Thymus (tissue), 11 donors: ENCODE data around the gene LAMTOR1. TPM values are rescaled to one million over a fixed set of nuclear protein-coding genes. Genes with fewer than 3 reads are reported as not detected.

Experiments used
- DNase-seq, 9 donors: peaks; one replicate each; pipeline ENCODE4 v3.0.0-alpha.2; 2013; ENCODE audit warnings: low spot score in 9 of 9, low read depth in 6 of 9, missing footprints in 1 of 9
- H3K27ac ChIP-seq, 2 donors: one replicate each; pipeline ENCODE4 v1.5.1; 2013; ENCODE audit warnings: control low read depth in 1 of 2, low read depth in 1 of 2, low read length in 1 of 2, mild to moderate bottlenecking in 1 of 2, moderate library complexity in 1 of 2
- H3K27me3 ChIP-seq, 2 donors: one replicate each; pipeline ENCODE4 v1.5.1; 2013; ENCODE audit warnings: low read length in 1 of 2; ENCODE audit not compliant: control insufficient read depth in 2 of 2, insufficient read depth in 1 of 2
- H3K36me3 ChIP-seq, 2 donors: one replicate each; pipeline ENCODE4 v1.5.1; 2013; ENCODE audit warnings: low read length in 1 of 2, mild to moderate bottlenecking in 1 of 2, moderate library complexity in 1 of 2; ENCODE audit not compliant: control insufficient read depth in 2 of 2, insufficient read depth in 2 of 2
- H3K4me1 ChIP-seq, 2 donors: one replicate each; pipeline ENCODE4 v1.5.1; 2013; ENCODE audit warnings: low read length in 2 of 2; ENCODE audit not compliant: control insufficient read depth in 2 of 2, insufficient read depth in 2 of 2
- H3K4me3 ChIP-seq, 2 donors: one replicate each; pipeline ENCODE4 v1.5.1; 2013; ENCODE audit warnings: low read length in 2 of 2, control low read depth in 1 of 2, mild to moderate bottlenecking in 1 of 2
- H3K9me3 ChIP-seq, 2 donors: one replicate each; pipeline ENCODE4 v1.5.1; 2013; ENCODE audit warnings: low read length in 1 of 2, mild to moderate bottlenecking in 1 of 2; ENCODE audit not compliant: control insufficient read depth in 2 of 2, insufficient read depth in 1 of 2
- WGBS: extraction: QIAGEN DNeasy Blood & Tissue Kit; methylation state at CpG from one replicate; pipeline ENCODE4 v1.1.7; 2013; 5-methylcytosine and 5-hydroxymethylcytosine counted together
- polyA plus RNA-seq: library from polyadenylated mRNA; stranded (reverse); fragments of 200-250 nt; gene quantifications from one replicate; pipeline ENCODE4 v1.2.3, GENCODE V29; 2013
- total RNA-seq: library from RNA; stranded (reverse); fragments of 120-200 nt; gene quantifications from one replicate; pipeline ENCODE4 v1.2.4, GENCODE V29; 2013
- donor health status: healthy.

The LAMTOR1 gene
- total and polyA plus RNA-seq, 2 donors: 74.5 to 104 TPM

- peaks cover 15 to 35% of the 10 kb centered on the region in 2 donors for H3K4me1 ChIP-seq
- H3K9me3 ChIP-seq: no peaks in the 10 kb centered on the region
These were observed 4.4 kb downstream of the LAMTOR1 start for GRCh38 chr11:72098741-72099140.

GRCh38 chr11:72091292-72091691, 11.8 kb downstream of the LAMTOR1 start:
- Histone ChIP-seq H3K4me1 (peaks cover 0 to 10% of the 10 kb centered on the region in 2 donors), H3K27me3 (no peaks in the 10 kb centered on the region), H3K4me3 (no peak overlapping the region), H3K27ac (peak overlapping the region in 1 of 2 donors; percentile 29), H3K9me3 (no peaks in the 10 kb centered on the region), H3K36me3 (peaks cover 11 to 38% of the 10 kb centered on the region in 2 donors)
- DNase-seq: peak in 8 of 9 donors; percentile 46 to 88 (median 65)
- WGBS: 60% methylated on average over 4 of the region's 4 CpGs

More at GRCh38 chr11:72098741-72099140, 4.4 kb downstream of the LAMTOR1 start:
- Histone ChIP-seq H3K4me3 (no peak overlapping the region), H3K36me3 (peaks cover 40 to 54% of the 10 kb centered on the region in 2 donors), H3K27ac (no peak overlapping the region), H3K27me3 (no peaks in the 10 kb centered on the region)
- over 99% methylated on average over 3 of the region's 3 CpGs for WGBS
- no peak for DNase-seq

DNA sequence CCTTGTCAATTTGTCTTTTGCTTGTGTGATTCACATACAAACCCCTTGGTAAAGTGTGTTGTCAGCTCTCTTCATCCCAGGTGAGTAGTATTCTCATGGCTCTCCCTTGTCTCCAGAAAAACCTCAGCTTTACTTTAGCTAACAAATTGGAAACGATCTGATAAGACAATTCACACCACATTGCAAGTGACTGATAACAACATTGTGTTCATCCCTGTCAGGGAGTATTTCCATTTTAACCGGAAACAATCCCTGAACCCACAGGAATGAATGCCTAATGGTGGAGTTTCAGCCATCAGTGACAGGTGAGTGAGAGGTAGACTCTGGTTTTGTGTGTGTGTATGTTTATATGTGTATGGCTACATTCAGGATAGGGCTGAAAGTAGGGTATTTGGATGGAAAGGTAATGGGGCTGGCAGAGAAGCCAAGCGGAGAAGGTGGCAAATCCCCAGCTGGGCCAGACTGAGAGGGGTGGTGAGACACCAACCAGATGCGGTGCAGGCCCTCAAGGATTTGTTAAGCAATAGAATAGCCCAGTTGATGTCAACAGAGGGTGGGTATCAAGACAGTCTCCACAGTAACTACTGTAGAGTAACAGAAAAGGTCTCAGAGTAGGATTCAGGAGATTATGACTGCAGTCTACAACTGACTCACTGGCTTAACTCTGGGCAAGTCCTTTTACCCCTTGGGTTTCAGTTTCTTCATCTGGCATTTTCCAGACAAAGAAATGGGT, 14.9 kb downstream of the LAMTOR1 start:
- Histone ChIP-seq H3K27me3 (no peaks in the 10 kb centered on the region), H3K36me3 (peaks cover 0 to 27% of the 10 kb centered on the region in 2 donors), H3K9me3 (no peaks in the 10 kb centered on the region), H3K4me1 (peaks cover 0 to 10% of the 10 kb centered on the region in 2 donors), H3K27ac (no peak overlapping the region), H3K4me3 (no peak overlapping the region)
- 96% methylated on average over 4 of the region's 4 CpGs for WGBS
- no peak for DNase-seq

GRCh38 chr11:72085621-72086351, 17.3 kb downstream of the LAMTOR1 start:
- DNase-seq: no peak
- 98% methylated on average over 3 of the region's 3 CpGs for WGBS
- no peaks in the 10 kb centered on the region for H3K27me3 ChIP-seq
- H3K27ac ChIP-seq: no peak overlapping the region
- no peak overlapping the region for H3K4me3 ChIP-seq
- no peaks in the 10 kb centered on the region for H3K9me3 ChIP-seq
- peaks cover 0 to 23% of the 10 kb centered on the region in 2 donors for H3K36me3 ChIP-seq
- peaks cover 3 to 9% of the 10 kb centered on the region in 2 donors for H3K4me1 ChIP-seq

DNA sequence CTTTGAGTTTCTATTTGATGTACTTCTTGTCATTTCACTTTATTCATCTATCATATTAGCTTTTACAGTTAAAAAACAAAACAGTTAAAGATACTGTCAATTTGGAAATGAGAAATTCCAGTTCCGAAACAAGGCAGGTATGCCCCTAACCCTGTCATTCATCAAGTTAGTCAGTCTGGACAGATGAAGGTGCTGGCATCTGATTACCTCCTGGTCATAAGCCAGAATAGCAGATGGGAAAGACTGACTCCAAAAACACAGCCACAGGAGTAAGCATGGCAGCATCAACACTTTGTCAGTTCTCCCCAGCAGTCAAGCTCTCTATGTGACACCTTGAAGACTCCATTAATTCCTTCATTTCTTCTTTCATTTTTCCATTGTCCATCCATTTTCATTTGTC, 18.1 kb downstream of the LAMTOR1 start:
- H3K27ac ChIP-seq: no peak overlapping the region

DNA sequence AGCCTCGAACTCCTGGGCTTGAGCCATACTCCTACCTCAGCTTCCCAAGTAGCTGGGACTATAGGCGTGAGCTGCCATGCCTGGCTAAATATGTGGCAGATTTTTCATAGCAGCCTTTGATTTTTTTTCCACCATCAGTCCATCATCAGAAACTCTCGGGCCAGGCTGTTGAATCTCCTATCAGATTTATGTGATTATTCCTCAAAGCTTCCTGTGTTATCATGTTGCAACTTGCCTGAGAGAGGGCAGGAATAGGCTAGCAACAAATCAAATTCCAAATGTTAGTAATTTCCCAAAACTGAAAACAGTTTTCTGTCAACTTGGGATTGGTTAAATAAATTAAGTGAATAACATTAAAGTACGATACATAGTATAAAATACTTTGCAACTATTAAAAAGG, 19.0 kb downstream of the LAMTOR1 start:
- Histone ChIP-seq H3K4me1 (peaks cover 9 to 17% of the 10 kb centered on the region in 2 donors), H3K27me3 (no peaks in the 10 kb centered on the region), H3K4me3 (no peak overlapping the region), H3K27ac (no peak overlapping the region), H3K36me3 (peaks cover 0 to 13% of the 10 kb centered on the region in 2 donors), H3K9me3 (no peaks in the 10 kb centered on the region)
- 94% methylated on average over 4 of the region's 4 CpGs for WGBS
- DNase-seq: no peak

More for the DNA sequence above, 18.1 kb downstream of the LAMTOR1 start:
- H3K9me3 ChIP-seq: no peaks in the 10 kb centered on the region
- no peak overlapping the region for H3K4me3 ChIP-seq
- H3K36me3 ChIP-seq: peaks cover 0 to 19% of the 10 kb centered on the region in 2 donors
- H3K4me1 ChIP-seq: peaks cover 3 to 8% of the 10 kb centered on the region in 2 donors
- no peaks in the 10 kb centered on the region for H3K27me3 ChIP-seq
- WGBS: 98% methylated on average over 1 of the region's 1 CpG
- DNase-seq: no peak

GRCh38 chr11:72083414-72083813, 19.7 kb downstream of the LAMTOR1 start:
- Histone ChIP-seq H3K4me1 (peaks cover 10 to 23% of the 10 kb centered on the region in 2 donors), H3K27ac (peak overlapping the region in 1 of 2 donors; percentile 2), H3K27me3 (no peaks in the 10 kb centered on the region), H3K36me3 (peaks cover 0 to 9% of the 10 kb centered on the region in 2 donors), H3K9me3 (no peaks in the 10 kb centered on the region), H3K4me3 (no peak overlapping the region)
- WGBS: 96% methylated on average over 2 of the region's 2 CpGs
- no peak for DNase-seq

DNA sequence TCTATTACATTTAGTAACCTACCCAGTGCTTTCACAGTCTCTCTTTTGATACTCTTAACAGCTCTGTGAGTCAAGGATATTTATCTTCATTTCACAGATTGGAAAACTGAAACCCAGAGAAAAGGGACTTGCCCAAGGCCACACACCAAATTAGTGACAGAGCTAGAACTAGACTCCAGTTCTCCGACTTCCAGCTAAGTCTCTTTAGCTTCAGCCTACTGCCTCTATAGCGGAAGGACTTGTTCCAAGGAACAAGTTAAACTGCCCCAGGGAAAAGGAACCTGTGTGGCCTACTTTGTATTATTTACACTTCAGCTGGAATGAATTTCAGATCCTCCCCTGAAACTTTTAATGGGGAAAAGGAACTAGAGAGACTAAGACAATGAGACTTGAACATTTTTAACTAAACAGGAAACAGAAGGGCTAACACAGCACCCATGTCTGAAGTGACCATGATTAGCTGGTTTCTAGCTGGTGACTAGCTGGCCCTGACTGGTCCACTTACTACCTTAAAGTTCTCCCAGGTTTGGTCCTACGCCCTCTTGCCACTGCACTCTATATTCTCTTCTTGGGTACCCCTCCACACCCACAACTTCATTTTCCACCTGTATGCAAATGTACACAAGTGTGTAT, 21.2 kb downstream of the LAMTOR1 start:
- H3K36me3 ChIP-seq: peaks cover 0 to 6% of the 10 kb centered on the region in 2 donors
- no peaks in the 10 kb centered on the region for H3K27me3 ChIP-seq
- peak overlapping the region in 1 of 2 donors; percentile 30 for H3K27ac ChIP-seq
- 96% methylated on average over 3 of the region's 3 CpGs for WGBS
- peaks cover 10 to 23% of the 10 kb centered on the region in 2 donors for H3K4me1 ChIP-seq
- no peak for DNase-seq
- H3K9me3 ChIP-seq: no peaks in the 10 kb centered on the region
- H3K4me3 ChIP-seq: no peak overlapping the region
